Right renal cortex interstitium (tissue), 3 donors: ENCODE measurements around the gene NCAM1. TPM values are rescaled to one million over a fixed set of nuclear protein-coding genes. Genes with fewer than 3 reads are reported as not detected.
A peak's percentile ranks its signal among the peaks of the same experiment; 100 is the strongest.

ENCODE experiments used
- DNase-seq, 3 donors: peaks; one replicate each; pipeline ENCODE4 v3.0.0-alpha.2; 2013; ENCODE audit warnings: low read depth in 3 of 3, low spot score in 2 of 3
- polyA plus RNA-seq, 3 donors: library from polyadenylated mRNA; unstranded; fragments of 120-200 nt; gene quantifications; one replicate each; pipeline ENCODE4 v1.2.1, GENCODE V29; 2013; ENCODE audit not compliant: insufficient read length in 3 of 3

Gene NCAM1
- polyA plus RNA-seq, 3 donors, result 69.3 to 84.4 (median 72.5) TPM

DNA sequence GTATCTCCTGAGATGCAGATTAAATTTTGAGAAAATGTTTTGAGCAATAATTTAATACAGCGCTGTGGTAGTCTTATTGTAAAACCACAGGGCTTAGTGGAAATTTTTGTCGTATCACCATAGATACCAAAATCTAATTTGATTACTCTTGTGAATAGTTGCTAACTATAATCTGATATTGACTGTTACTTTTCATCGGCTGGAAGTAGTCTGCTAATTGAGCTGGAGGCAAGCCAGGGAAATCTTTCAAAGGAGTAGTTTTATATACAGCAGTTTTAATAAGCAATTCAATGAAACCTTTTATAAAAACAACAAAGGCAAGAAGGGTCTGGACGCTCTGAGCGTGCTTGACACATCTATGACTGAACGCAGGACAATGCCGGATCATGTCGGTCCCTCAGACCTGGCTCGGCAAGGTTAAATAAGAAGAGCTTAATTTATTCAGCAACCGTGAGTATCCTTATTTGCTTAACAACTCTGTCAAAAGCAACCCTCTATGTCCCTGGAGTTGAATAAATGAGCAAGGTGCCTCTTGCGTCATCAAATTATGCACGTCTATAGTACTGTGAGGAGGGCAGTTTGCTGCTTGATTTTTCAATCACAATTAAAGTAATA is 121.2 kb downstream of the NCAM1 start:
- no peak for DNase-seq

DNA sequence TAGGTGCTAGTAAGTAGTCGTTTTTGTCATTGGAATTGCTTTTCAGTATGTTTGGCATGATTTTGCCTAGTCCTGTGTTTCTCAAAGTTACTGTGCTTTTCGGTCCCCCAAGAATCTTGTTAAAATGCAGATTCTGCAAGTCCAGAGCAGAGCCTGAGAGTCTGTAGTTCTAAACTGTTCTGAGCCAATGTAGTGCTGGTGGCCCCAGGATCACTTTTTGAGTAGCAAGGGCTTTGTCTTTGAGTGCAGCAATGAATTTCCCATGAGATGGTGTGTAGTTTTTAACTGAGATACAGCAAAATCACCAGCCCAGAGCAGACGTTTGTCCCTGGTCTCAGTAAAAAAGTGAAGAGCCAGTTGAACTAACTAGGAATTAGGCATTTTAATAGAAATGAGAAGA is 122.4 kb downstream of the NCAM1 start:
- DNase-seq, result no peak

DNA sequence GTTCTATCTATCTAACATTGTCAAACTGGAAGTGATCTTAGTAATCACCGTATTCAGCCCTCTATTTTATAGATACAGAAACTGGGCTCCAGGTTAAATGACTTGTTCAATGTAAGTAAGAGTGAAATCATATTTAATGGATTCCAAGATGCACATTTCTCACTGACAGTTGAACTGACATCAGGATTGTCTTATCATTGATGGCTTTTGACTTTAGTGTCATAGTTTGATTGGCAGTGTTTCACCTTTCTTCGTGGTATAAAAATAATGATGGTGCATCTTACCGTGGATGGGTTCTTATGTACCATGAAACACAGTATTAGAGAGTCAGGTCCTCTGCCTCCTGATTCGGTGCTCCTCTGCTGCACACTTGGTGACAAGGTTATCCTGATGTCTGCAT is 123.1 kb downstream of the NCAM1 start:
- DNase-seq, result no peak

DNA sequence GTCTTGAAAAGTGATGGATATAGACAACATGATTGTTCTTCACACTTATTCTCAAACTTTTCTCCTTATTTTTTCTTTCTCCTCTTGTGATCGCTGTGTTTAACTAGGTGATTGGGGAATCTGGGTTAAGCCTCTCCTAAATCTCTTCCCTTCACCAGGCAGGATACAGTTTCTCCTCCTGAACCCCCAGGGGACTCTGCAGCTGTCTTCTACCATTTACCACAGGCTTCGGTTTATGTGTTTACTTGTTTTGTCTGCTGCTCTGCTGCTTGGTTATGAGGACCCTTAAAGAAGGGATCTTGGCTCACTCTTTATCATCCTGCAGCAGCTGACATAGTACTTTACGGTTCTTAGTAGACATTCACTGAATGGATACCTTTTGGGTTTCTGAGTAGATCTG is 124.2 kb downstream of the NCAM1 start:
- no peak for DNase-seq

DNA sequence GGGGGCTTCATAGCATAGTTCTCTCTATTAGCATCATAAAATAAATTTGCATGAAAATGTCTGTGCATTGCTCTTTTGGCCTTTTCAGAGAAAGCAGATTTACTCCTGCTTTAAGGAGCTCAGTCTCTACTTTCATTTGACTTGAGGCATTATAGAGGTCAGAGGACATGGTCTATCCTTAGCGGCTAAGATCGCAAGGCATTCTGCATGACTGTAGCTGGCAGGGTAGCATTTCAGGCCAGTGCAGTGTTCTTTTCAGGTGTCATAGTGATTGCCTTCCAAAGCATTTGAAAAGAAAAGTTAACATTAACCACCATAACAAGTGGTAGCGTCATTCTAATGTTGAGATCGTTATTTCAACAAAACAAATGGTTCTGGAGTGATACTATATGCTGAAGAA is 126.5 kb downstream of the NCAM1 start:
- DNase-seq, result no peak

DNA sequence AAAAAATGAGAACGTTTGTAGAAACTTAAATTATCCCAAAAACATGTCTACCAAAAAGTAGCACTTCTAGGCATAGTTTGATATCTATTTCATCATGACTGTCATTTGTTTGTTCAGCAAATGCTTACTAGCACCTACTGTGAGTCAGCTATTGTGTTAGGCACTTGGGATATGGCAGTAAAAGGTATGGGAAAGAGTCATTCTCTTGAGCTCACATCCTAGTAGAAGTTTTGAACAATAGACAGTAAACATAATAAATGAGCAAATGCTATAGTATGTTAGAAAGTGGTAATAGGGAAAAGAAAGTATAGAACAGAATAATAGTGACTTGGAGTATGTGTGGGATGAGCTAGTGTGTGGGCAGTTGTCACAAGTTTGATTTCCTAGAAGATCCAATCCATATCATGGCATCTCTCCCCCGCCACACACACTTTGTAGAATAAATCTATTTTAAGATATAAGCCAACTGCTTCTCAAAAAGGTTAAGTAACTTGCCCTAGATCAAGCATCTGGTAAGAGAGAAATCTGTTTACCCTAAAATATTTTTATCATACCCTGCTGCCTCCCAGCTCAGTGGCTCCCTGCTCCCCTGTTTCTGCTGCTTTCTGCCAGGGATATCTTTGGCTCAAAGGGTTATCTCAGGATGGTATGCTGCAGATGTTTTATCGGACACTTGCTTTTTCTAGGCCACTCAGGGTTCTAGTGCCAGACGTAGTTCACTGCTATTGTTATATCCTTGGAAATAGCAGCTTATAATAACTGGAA is 129.7 kb downstream of the NCAM1 start:
- no peak for DNase-seq

DNA sequence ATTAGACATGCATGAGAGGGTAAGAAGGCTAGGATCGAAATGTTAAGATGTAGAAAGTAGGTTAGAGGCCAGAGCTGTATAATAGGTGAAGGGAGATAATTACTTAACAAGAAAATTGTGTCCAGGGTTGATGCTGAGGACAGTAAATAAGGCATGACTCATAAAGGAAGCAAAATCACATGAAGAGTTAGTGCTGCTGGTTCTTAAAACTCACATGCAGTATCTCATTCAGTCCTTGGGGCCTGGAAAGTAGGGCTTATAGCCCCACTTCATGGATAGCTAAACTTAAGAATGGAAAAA is 130.2 kb downstream of the NCAM1 start:
- no peak for DNase-seq

DNA sequence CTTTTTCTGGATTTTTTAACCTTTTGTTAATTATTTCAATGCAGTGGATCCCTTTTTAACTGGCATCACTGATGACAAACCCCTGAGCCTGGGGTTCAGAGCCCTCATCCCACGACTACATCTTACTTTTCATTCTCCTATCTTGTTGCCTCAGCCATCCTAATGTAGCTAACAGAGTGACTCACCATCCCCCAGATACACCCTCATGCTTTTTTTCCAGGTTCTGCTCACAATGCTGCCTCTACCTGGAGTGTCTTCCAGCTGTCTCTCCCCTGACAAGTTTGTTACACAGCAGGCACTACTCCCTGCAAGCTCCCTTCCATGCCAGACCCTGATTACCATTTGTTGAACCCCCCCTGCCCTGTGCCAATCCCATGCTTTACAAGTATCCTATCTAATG is 135.4 kb downstream of the NCAM1 start:
- no peak for DNase-seq

DNA sequence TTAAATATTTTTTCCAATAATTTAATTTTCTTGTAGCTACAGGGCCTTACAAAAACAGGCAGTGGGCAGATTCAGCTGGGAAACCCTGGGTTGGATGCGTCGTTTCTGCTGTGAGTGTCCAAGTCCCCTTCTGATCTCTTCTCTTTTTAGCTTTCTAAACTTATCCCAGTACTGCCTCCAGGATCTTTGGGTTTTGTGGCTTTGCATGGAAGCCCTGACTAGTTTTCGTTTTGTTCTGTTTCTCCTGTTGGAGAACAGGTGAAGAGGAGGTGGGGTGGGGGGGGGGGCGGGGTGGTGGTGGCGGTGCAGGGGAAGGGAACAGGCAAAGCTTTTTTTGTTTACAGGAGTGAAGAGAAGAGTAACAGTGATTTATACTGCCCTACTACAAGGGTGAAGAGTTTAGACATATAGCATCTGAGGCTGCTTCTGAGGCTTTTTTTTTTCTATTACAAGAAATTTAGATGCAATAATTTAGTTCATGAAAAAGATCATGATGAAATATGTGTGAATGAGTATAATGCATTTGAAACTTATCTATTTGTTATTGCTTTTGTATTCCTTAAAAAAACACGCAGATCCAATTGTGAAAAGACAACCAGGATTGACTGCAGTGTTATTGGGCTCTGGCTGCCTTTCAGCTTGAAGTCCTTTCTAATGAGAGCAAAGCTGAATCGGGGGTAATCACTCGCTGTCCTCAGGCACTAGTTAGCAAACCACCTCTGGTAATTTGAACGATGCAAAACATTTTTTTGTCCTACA is 142.9 kb downstream of the NCAM1 start:
- no peak for DNase-seq

DNA sequence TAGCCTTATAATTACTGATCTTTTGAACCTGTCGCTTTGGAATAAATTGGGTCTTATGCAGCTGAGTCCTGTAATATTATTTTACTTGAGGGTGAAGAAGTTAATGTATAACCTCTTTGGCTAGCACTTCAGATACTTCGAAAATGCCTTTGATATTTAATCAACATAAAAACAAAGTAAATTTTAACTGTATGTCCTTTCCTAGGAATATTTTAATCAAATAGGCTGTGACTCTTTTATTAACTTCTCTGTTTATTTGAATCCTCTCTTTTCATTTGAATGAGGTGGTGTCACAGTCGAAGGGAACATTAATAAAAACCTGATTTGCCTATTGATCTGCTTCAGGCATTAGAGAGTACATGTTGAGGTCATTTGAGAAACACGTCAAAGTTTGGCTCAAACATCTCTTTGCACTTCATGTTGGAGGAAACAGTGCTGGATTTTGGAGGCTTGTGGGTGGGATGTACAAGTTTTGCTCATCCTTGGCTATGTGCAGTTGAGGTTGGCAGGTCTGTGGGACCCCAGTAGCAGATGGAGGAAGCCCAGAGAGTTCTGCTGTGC is 143.6 kb downstream of the NCAM1 start:
- no peak for DNase-seq

DNA sequence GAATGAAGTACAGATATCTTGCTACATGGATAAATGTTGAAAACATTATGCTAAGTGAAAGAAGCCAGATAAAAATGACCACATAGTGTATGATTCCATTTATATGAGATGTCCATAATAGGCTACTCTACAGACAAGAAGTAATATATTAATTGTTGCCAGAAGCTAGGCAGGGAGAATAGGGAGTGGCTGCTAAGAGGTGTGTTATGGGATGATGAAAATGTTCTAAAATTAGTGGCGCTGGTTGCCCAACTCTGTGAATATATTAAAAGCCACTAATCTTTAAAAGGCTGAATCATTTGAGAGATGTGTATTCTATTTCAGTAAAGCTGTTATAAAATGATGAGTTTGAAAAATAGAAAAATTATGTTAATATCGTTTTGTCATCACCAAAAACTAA is 144.4 kb downstream of the NCAM1 start:
- no peak for DNase-seq

DNA sequence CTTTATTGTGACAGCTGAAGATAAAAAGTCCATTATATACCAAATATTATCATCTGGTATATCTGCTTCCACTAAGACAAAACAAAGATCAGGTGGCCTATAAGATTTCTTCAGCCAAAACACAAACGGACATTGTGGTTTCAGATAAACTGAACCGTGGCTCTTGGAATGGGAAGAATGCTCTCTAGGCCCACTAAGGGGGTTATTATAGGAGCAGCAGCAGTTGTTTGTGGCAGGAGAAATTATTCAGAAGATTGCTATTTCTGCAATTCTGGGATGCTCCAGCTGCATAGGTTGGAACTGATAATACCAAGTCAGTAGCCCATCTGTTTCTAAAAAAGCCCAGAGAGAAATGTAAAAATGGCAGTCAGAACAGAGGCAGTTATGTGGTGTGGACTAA is 145.3 kb downstream of the NCAM1 start:
- no peak for DNase-seq

DNA sequence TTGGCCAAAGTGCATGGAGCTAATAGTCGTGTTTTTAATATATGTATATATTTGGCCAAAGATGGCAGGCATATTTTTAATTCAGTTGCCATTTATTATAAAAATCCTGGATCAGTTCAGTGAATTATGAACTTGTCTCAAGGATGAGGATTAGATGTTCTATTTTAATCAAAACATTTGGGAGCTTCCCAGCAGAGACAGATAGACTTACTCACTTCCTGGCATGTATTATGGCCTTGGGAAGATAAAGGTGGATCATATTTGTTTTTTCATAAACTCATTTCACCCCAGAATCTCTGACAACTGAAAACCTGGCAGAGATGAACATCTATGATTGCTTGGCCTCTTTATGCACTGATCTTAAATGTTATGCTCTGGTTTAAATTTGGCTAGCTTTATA is 148.8 kb downstream of the NCAM1 start:
- DNase-seq, result no peak

DNA sequence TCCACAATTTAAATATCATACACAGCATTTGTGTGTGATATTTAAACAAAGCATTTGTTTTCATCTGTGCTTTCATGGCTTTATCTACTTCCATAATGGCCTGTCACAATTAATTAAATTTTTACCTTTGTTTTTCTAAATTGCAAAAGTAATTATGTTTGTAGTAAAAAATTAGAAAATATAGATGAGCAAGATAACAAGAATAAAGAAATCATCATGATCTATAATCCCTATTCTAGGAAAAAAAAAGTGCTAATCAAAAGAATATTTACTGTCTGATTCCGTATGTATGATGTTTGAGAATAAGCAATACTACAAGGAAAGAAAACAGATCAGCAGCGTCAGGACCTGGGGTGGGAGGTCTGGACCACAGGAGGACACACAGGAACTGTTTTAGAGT is 149.9 kb downstream of the NCAM1 start:
- no peak for DNase-seq

DNA sequence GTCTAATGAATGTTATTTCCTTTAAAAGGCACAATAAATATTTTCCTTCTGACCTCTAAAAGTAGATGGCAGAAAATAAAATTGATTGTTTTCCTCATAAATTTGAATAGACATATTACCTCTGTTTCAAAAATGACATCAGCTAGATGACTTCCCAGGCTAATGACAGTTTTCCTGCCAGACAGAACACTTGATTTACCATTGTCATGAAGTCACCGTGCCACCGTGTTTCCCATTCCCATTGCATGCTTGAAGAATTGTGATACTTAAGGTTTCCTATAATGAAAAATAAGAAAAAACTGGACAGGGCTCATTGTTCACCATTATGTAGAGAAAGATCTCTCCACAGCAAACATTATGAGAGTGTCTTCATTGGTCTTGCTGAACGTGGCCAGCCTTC is 151.1 kb downstream of the NCAM1 start:
- DNase-seq, result no peak

DNA sequence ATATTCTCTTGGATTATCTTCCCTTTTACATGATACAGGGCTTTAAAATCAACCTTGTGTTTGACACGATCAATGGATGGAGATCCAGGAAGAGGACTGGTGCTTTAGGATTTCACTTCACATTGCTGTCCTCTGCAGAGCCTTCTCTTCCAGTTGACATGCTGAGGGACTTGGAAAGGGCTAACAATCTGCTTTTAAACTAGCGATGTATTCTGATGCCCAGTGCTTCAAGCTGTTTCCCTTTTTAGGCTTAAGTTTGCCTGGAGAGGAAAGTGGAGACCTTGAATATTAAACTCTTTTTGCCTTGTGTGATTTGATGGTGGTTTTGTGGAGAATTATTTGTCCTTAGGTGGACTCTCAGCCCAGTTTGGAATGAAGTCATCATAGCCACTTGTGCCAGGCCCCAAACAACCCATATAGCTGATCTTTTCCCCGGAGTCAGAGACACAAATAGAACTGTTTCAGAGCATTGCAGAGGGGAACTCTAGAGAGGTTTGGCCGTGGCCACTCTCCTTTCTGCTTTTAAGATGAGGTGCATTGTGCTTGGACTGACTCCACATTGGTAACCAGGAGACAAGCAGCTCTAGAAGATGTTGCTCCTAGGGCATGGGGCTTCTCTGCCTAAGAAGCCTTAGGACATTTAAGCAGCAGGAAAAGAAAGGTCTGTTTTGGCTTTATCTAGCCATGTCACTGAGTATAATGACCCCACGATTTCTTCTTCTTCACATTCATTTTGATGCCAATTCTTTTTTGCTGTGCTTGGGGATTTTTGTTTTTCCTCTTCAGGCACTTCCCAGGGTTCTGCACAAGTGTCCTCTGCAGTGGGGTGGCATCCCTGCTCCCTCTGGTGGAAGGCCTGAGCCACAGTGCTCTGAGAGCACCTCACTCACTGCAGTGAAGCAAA is 152.8 kb downstream of the NCAM1 start:
- peak in 2 of 3 donors; percentile 32 to 47 for DNase-seq

DNA sequence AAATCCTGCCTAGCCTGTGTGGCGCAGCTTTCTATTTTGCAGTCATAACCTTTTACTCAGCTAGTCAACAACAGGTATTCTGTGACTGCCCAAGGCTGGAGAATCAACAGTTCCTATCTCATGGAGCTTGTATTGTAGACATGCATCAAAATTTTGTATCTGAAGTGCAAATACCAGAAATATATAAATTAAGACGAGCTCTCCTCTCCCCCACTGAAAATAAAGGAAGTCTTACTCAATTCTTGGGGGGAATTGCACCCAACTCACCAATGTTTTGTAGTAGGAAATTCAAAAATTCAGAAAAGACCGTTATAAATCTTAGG is 153.4 kb downstream of the NCAM1 start:
- no peak for DNase-seq

DNA sequence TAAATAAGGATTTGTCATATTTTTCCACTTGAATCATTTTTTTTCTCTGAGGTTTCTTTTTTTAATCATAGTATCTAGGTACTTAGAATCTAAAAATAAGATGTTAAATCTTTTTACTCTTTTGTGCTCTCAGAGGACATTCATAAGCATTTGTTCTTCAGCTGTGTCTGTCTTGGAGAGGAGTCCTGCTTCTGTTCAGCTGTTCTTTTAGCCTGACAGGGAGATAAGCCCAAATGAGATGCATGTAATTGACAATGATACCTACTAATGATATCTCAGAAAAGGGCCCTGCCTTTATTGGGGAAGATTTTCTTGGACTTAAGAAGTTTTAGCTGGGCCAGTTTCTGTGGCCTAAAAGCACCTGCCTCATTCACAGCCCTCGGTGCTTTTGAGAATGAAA is 156.9 kb downstream of the NCAM1 start:
- no peak for DNase-seq

DNA sequence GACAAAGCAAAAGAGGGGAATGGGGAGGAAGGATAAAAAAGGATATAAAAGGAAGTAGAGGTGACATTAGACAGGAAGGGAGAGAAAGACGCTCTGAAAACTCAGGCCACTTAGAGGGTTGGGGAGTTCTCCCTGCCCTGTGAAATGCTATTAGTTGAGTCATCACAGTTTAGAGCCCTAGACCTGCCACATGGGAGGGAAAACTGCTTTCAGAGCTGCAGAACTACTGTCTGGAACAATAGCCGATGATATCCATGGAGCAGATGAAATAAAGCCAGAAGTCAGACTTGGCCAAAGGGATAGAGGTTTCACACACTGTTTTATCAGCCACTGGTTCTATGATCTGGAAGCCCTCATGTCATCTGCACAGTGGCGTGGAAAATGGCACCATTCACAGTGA is 157.9 kb downstream of the NCAM1 start:
- DNase-seq, result no peak

DNA sequence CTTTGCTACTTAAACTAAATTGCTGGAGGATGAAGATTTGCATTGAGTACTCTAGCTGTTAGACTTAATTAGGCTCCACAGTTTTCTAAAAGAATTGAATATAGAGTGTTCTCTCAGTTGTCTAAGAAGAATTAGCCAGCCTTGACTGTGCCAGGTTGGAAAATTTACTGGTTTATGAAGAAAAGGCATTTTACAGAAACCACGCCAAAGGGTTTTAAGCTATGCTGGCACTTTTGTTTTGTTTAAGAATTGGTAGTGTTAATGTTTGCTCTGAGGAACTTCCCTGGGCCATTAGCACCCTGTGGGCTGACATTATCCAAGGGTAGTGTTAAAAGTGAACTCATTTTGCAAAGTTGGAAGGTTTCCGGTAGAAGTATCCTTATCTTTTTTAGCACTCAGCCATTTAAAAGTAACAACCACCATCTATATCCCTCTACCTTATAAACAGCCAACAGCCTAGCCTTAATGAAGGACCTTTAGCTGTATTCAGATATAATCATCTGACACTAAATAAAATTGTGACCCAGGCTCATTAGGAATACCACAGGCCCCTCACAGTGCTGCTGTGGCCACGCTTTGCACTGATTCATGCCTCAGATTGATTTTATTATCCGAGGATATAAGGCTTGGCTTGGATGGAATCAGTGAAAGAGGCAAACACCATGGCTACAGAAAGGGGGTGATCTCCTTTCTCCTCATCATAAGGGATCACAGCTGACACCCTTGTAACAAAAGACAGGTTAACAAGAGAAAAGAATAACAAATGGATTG is 158.9 kb downstream of the NCAM1 start:
- DNase-seq, result no peak
